DMS114 treated with DMSO at 0.1 percent for 48 hours (cell line): Measurements from ENCODE around the gene RUNX1.

Experiments used
- DNase-seq: peaks from one replicate; lab custom pipeline; 2025; ENCODE audit not compliant: unreplicated experiment; lab: John Stamatoyannopoulos, UW

RUNX1 gene

GRCh38 chr21:34906401-34906800, 142.7 kb downstream of the RUNX1 start:
- no peak for DNase-seq

GRCh38 chr21:34905218-34905537, 143.9 kb downstream of the RUNX1 start:
- no peak for DNase-seq

GRCh38 chr21:34904526-34905217, 144.4 kb downstream of the RUNX1 start:
- DNase-seq = no peak

GRCh38 chr21:34900376-34900775, 148.7 kb downstream of the RUNX1 start:
- no peak for DNase-seq

GRCh38 chr21:34899760-34900159, 149.3 kb downstream of the RUNX1 start:
- no peak for DNase-seq

- DNase-seq = no peak
Observed at GRCh38 chr21:34899302-34899701, 149.8 kb downstream of the RUNX1 start.

- DNase-seq = no peak
Observed at GRCh38 chr21:34897828-34898227, 151.3 kb downstream of the RUNX1 start.

- DNase-seq = no peak
Observed at GRCh38 chr21:34894401-34894800, 154.7 kb downstream of the RUNX1 start.

GRCh38 chr21:34892209-34892608, 156.9 kb downstream of the RUNX1 start:
- no peak for DNase-seq

GRCh38 chr21:34891613-34891943, 157.5 kb downstream of the RUNX1 start:
- DNase-seq = no peak

GRCh38 chr21:34890724-34891612, 158.1 kb downstream of the RUNX1 start:
- no peak for DNase-seq

- no peak for DNase-seq
Observed at GRCh38 chr21:34890470-34890723, 158.7 kb downstream of the RUNX1 start.

GRCh38 chr21:34889676-34890469, 159.2 kb downstream of the RUNX1 start:
- no peak for DNase-seq

GRCh38 chr21:34889320-34889675, 159.8 kb downstream of the RUNX1 start:
- no peak for DNase-seq

GRCh38 chr21:34888569-34889319, 160.4 kb downstream of the RUNX1 start:
- peak; percentile 33 for DNase-seq

GRCh38 chr21:34887725-34888568, 161.2 kb downstream of the RUNX1 start:
- no peak for DNase-seq

GRCh38 chr21:34887105-34887442, 162.0 kb downstream of the RUNX1 start:
- no peak for DNase-seq

- DNase-seq = no peak
Observed at GRCh38 chr21:34886240-34887104, 162.6 kb downstream of the RUNX1 start.

- DNase-seq = no peak
Observed at GRCh38 chr21:34885626-34886239, 163.4 kb downstream of the RUNX1 start.
